Smooth muscle cell (in vitro differentiated cells): ENCODE results near the gene RIOK3. TPM values are rescaled to one million over a fixed set of nuclear protein-coding genes. Genes with fewer than 3 reads are reported as not detected.
A peak's percentile ranks its signal among the peaks of the same experiment; 100 is the strongest.

Source experiments
- DNase-seq: peaks from one replicate; lab custom pipeline; 2025; ENCODE audit not compliant: unreplicated experiment; lab: John Stamatoyannopoulos, UW
- H2AFZ ChIP-seq: fragments of 200-600 bp; sonication (generic); 2 replicates; pipeline ENCODE4 v1.6.0; 2016; ENCODE audit warnings: antibody characterized with exemption, low read depth, mild to moderate bottlenecking
- H3F3A ChIP-seq: fragments of 200-600 bp; sonication (generic); 2 replicates; pipeline ENCODE4 v1.6.0; 2017; ENCODE audit warnings: antibody characterized with exemption, low read depth
- H3K27ac ChIP-seq: fragments of 200-600 bp; sonication (generic); 2 replicates; pipeline ENCODE4 v1.5.1; 2016; ENCODE audit warnings: low read depth, mild to moderate bottlenecking
- H3K27me3 ChIP-seq: fragments of 200-600 bp; sonication (generic); 2 replicates; pipeline ENCODE4 v1.6.1; 2016; ENCODE audit warnings: low read depth, mild to moderate bottlenecking
- H3K36me3 ChIP-seq: fragments of 200-600 bp; sonication (generic); 2 replicates; pipeline ENCODE4 v1.5.1; 2016; ENCODE audit warnings: low read depth
- H3K4me1 ChIP-seq: fragments of 200-600 bp; sonication (generic); 2 replicates; pipeline ENCODE4 v1.5.1; 2016; ENCODE audit warnings: low read depth
- H3K4me2 ChIP-seq: fragments of 200-600 bp; sonication (generic); 2 replicates; pipeline ENCODE4 v1.6.0; 2016; ENCODE audit warnings: mild to moderate bottlenecking
- H3K4me3 ChIP-seq: fragments of 200-600 bp; sonication (generic); 2 replicates; pipeline ENCODE4 v1.5.1; 2016; ENCODE audit warnings: mild to moderate bottlenecking
- H3K79me2 ChIP-seq: fragments of 200-600 bp; sonication (generic); 2 replicates; pipeline ENCODE4 v1.6.0; 2016; ENCODE audit warnings: low read depth, mild to moderate bottlenecking
- H3K9ac ChIP-seq: fragments of 200-600 bp; sonication (generic); 2 replicates; pipeline ENCODE4 v1.6.0; 2016; ENCODE audit warnings: low read depth
- H3K9me3 ChIP-seq: fragments of 200-600 bp; sonication (generic); replicated peaks from 2 replicates; pipeline ENCODE4 v1.5.1; 2016; ENCODE audit warnings: low read depth
- H4K20me1 ChIP-seq: fragments of 200-600 bp; sonication (generic); 2 replicates; pipeline ENCODE4 v1.6.0; 2016; ENCODE audit warnings: low read depth
- CTCF ChIP-seq: fragments of 200-600 bp; sonication (generic); IDR thresholded peaks from 2 replicates; pipeline ENCODE4 v1.5.1; 2017; ENCODE audit warnings: borderline replicate concordance, mild to moderate bottlenecking, antibody characterized with exemption; ENCODE audit not compliant: insufficient read depth, poor library complexity, severe bottlenecking
- WGBS: methylation state at CpG from one replicate; pipeline ENCODE4 v1.1.7; 2016; ENCODE audit warnings: low lambda C conversion rate; 5-methylcytosine and 5-hydroxymethylcytosine counted together
- polyA plus RNA-seq: library from polyadenylated mRNA; unstranded; fragments of >200 nt; fragmentation: Nextera tagmentation; extraction: Ambion mirVana; gene quantifications from 2 replicates; pipeline ENCODE4 v1.2.1, GENCODE V29; 2016
- total RNA-seq: library from RNA; depleted of rRNA; stranded (reverse); fragments of >200 nt; gene quantifications from 2 replicates; pipeline ENCODE4 v1.2.3, GENCODE V29; 2014

The RIOK3 gene
- total and polyA plus RNA-seq, 2 experiments from 2014 or later = 56.0 to 79.9 TPM

DNA sequence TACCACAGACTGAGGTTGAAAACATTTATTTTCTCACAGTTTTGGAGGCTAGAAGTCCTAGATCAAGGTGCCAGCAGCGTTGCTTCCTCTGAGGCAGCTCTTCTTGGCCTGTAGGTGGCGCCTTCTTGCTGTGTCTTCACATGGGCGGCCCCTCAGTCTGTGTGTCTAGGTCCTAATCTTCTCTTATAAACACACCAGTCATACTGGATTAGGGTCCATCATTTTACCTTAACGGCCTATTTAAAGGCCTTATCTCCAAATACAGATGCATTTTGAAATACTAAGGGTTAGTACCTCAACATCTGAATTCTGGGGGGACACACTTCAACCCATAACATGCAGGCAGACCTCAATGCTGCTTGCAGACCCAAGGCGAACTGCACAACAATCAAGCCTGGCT lies 45.8 kb downstream of the RIOK3 start:
- Histone ChIP-seq H3K4me2 (peak overlapping the region; percentile 45), H2AFZ (no peak overlapping the region), H3F3A (no peaks in the 10 kb centered on the region), H3K36me3 (no peaks in the 10 kb centered on the region), H4K20me1 (no peaks in the 10 kb centered on the region), H3K4me3 (no peak overlapping the region), H3K79me2 (peaks cover 3% of the 10 kb centered on the region), H3K9me3 (no peaks in the 10 kb centered on the region), H3K27ac (peak overlapping the region; percentile 67), H3K9ac (no peak overlapping the region), H3K4me1 (peaks cover 26% of the 10 kb centered on the region), H3K27me3 (no peaks in the 10 kb centered on the region)
- TF ChIP-seq CTCF = peak; percentile 92
- peak; percentile 3 for DNase-seq
- WGBS = 28% methylated on average over 5 of the region's 5 CpGs

DNA sequence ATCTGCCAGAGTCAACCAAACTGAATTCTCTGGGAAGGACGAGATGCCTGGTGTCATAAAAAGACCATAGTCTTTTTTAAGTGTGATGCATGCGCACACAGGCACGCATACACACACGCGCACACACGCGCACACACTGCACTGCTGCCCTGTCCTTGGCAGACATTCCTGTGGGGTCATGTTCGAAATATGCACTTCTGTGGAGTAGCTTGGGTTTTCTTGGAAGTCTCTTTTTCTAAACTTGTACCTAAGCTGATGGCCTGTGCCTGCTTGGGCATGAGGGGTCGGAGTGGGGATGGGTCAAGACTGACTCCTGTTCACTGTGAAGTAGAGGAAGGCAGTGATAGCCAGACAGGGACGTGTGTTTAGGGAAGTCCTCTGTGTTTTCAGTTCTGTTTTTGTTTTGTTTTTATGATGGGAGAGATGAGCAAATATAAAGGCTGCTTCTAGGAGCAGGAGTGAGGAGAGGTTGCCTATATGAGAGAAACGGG lies 46.2 kb downstream of the RIOK3 start:
- WGBS = 59% methylated on average over 11 of the region's 11 CpGs
- Histone ChIP-seq H3K4me2 (peak overlapping the region; percentile 45), H3K4me1 (peaks cover 26% of the 10 kb centered on the region), H3K36me3 (no peaks in the 10 kb centered on the region), H3K27me3 (no peaks in the 10 kb centered on the region), H3K27ac (peak overlapping the region; percentile 67), H2AFZ (no peak overlapping the region), H4K20me1 (no peaks in the 10 kb centered on the region), H3K9me3 (no peaks in the 10 kb centered on the region), H3K9ac (no peak overlapping the region), H3K79me2 (peaks cover 7% of the 10 kb centered on the region), H3F3A (no peaks in the 10 kb centered on the region), H3K4me3 (no peak overlapping the region)
- no peak for DNase-seq
- no peak for TF ChIP-seq CTCF

- no peak for DNase-seq
- no peak overlapping the region for H2AFZ ChIP-seq
- H3K36me3 ChIP-seq = no peaks in the 10 kb centered on the region
- H3F3A ChIP-seq = no peaks in the 10 kb centered on the region
- H3K27ac ChIP-seq = no peak overlapping the region
- H3K4me1 ChIP-seq = peaks cover 22% of the 10 kb centered on the region
- H3K79me2 ChIP-seq = peaks cover 18% of the 10 kb centered on the region
- 93% methylated on average over 6 of the region's 6 CpGs for WGBS
- no peaks in the 10 kb centered on the region for H3K9me3 ChIP-seq
- no peak for TF ChIP-seq CTCF
- no peak overlapping the region for H3K9ac ChIP-seq
- peaks cover 4% of the 10 kb centered on the region for H4K20me1 ChIP-seq
- no peak overlapping the region for H3K4me2 ChIP-seq
- no peak overlapping the region for H3K4me3 ChIP-seq
- H3K27me3 ChIP-seq = no peaks in the 10 kb centered on the region
These were observed 48.5 kb downstream of the RIOK3 start for GRCh38 chr18:23501626-23502025.

DNA sequence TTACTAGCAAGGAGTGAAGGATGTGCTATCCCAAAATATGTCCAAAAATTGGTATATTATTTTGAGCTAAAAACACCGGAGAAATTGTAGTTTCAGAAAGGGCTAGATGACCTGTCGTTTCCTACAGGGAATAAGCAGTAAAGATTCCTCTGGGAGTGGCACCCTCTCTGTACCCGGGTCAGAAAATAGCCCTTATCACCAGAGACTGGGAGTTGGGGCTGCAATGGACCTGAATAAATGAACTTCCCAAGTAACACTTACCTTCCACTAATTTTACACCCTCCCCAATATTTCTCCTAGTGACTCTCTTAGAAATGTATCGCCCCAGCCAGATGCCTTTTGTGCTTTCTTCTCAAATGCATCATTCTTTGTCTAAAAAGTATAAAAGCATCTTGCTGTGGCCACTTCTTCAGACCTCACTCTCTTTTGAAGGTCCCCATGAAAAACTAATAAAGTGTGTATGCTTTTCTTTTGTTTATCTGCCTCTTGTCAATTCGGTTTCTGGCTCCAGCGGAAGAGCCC lies 49.5 kb downstream of the RIOK3 start:
- peak overlapping the region; percentile 68 for H3K27ac ChIP-seq
- peak overlapping the region; percentile 71 for H3K9ac ChIP-seq
- DNase-seq = no peak
- H3K79me2 ChIP-seq = peaks cover 20% of the 10 kb centered on the region
- H4K20me1 ChIP-seq = peaks cover 6% of the 10 kb centered on the region
- no peaks in the 10 kb centered on the region for H3F3A ChIP-seq
- H3K27me3 ChIP-seq = no peaks in the 10 kb centered on the region
- no peaks in the 10 kb centered on the region for H3K9me3 ChIP-seq
- H2AFZ ChIP-seq = peak overlapping the region; percentile 98
- peak overlapping the region; percentile 76 for H3K4me3 ChIP-seq
- TF ChIP-seq CTCF = no peak
- H3K36me3 ChIP-seq = no peaks in the 10 kb centered on the region
- 28% methylated on average over 6 of the region's 6 CpGs for WGBS
- peak overlapping the region; percentile 98 for H3K4me2 ChIP-seq
- H3K4me1 ChIP-seq = peaks cover 22% of the 10 kb centered on the region
